Esophagus mucosa (tissue), 1 donor: ENCODE data around the gene CPED1. TPM values are rescaled to one million over a fixed set of nuclear protein-coding genes. Genes with fewer than 3 reads are reported as not detected.
"Not testable (repeated sequence)": the region's sequence is repeated elsewhere in the genome, so short reads cannot be mapped to it uniquely, and the experiment has no call there.

ENCODE experiments used
- ATAC-seq: fragments of 200-7000 bp; cut with Tn5 transposase; one replicate; pipeline ENCODE4 v1.9.1; 2020
- total RNA-seq: library from RNA; stranded (reverse); gene quantifications from one replicate; pipeline ENCODE4 v1.2.4, GENCODE V29; 2023
- donor health status: DM: yes; HTN: yes; CAD: no.

The CPED1 gene
- total RNA-seq, 1 donor from 2014 or later, result 0.76 TPM

- no peak for ATAC-seq
Measured at GRCh38 chr7:120981888-120982615, 6.5 kb upstream of the CPED1 start.

GRCh38 chr7:120983592-120983991 lies 4.9 kb upstream of the CPED1 start:
- not testable (repeated sequence) for ATAC-seq

DNA sequence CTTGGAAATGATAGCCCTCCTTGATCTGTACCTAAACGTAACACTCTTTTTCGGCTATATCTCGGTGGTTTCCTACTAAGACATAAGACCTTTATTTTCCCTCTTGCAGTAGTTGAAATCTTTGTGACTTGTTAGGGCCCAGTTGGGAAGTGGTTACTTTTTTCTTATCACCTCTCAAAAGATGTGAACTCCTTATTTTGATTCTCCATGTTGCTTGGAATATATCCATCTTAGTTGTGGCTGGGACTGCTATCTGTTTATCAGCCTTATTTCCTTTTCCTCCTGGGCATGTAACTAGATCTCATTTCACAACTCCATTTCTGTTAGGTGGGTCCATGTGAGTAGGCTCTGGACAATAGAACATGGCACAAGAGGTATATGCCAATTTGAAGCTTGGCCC lies 4.1 kb upstream of the CPED1 start:
- no peak for ATAC-seq

GRCh38 chr7:120985130-120985758 lies 3.3 kb upstream of the CPED1 start:
- no peak for ATAC-seq

DNA sequence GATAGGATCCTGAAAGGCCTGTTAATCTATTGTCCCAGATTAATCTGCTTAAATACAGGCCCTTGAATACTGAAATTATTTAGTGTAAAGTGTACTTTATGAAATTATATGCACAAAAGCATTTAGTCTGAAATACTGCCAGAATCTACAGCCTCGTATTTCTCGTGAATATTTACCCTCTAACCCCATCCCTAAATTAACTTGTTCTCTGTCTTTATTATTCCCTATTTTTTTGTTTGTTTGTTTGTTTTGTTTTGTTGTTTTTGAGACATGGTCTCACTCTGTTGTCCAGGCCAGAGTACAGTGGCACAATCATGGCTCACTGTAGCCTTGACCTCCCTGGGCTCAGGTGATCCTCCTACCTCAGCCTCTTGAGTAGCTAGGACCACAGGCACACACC lies 2.7 kb upstream of the CPED1 start:
- ATAC-seq, result no peak

GRCh38 chr7:120986650-120987049 lies 1.9 kb upstream of the CPED1 start:
- no peak for ATAC-seq

GRCh38 chr7:120987280-120987679 lies 1.2 kb upstream of the CPED1 start:
- no peak for ATAC-seq

DNA sequence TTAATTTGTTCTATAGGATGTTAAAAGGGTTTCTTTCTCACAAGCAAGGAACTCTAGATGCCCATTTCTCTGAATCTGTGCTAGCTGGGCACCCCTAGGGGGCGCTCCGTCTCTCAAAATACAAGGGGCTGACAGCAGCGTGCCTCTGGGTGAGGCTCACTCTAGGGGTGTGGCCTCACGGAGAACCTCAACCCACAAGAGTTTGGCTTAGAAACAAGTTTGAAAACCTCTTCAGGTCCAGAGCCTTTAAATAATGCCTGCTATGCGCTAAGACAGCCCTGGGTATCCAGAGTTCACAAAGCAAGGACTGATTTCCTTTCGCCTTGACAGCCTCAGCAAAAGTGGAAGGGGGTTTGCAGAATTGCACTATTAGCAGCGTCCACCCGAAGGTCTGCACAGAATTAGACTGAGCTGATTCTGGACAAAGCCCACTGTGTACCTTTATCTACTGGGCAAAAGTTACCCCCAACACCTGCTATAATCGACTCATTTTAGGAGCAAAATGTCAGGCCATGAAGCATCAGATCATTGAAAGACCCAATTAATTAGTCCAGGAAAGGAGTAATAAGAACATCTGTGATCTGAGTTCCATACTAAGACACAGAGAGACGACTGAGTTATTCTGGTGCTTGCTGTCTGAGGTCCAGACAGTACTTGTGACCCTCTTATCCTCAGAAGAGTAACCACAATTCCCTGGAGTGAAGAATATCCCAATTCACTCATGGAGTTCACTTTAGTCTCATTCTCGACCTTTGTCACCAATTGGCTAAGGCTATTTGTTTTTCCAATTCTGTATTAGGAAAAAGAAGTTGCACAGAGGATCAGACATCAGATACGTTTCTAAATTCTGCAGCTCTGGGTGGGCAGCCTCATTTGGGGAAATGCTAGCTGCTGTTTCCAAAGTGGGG lies 574 bp upstream of the CPED1 start:
- peak; percentile 97 for ATAC-seq

- ATAC-seq, result no peak
Measured at GRCh38 chr7:120989257-120990220, 1.0 kb downstream of the CPED1 start.

DNA sequence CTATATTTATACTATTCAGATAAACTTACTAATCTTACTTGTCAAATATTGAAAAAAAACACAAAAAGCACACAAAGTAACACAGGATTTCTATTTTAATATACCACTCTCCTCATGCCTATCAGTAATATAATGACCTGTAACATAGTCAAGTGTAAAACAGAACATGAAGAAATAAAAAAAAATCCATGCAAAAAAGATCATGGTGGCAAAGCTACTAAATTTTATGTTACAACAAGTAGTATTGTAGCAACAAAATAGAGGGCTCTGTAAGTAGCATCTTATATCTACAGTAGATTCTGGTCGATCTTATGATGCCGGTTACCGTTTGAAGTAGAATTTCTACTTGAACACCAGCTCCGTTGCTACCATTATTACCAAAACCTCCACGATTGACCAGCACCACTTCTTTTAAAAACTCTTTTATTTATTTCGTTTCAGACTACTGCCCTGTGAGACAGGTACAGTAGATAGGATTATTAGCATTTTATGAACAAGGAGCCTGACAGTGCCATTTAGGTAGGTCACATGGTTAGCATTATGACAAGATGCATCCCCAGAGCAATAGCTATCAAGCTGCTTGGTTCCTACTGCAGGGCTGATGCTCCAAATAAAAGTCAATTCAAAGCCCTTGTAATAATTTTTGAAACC lies 2.1 kb downstream of the CPED1 start:
- no peak for ATAC-seq

- ATAC-seq, result no peak
Measured at GRCh38 chr7:120991161-120991560, 2.6 kb downstream of the CPED1 start.

DNA sequence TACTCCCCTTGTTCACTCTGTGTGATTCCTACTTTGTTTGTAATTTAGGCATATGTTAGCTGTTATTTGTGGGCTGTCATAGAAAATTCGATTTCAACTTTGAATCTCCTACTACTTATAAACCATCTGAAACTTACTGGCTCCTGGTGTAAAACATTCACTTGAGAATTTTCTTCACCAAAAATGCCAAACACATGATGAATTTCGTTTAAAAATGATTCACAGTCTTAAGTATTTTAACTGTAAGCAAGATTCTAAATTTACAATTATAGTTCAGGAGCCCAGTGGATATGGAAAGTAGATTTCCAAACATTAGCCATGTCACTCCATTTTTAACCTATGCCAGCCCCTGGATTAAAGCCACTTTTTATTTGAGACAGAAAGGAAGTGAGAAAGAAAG lies 3.1 kb downstream of the CPED1 start:
- no peak for ATAC-seq

DNA sequence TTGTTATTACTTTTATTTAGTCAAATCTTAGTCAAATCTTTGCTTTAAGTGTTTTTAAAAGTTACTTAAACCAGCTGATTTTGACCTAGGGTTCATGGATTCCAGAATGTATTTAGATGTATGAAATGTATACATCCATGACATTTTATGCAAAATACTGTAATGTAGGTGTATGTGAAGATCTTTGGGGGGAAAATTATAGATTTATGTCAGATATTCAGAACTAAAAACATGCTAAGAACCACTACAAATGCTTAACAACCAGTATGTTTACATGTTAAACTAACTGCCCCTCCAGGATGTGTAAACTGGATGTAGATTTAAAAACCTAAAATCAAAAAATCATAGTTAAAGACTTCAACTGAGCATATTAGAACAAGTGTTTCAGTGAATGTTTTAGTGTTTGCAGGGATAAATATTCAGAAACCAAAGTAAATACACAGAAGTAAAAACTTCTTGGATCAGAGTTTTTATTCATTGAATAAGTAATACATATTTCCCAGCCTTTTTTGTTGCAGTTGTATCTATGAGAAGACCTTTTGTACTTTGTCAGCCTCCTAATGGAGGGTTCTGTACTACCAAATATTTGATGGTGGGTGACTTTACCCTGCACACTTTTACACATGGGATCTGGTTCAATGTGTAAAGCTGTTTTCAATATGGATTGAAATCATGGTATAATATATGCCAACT lies 3.9 kb downstream of the CPED1 start:
- ATAC-seq, result no peak

DNA sequence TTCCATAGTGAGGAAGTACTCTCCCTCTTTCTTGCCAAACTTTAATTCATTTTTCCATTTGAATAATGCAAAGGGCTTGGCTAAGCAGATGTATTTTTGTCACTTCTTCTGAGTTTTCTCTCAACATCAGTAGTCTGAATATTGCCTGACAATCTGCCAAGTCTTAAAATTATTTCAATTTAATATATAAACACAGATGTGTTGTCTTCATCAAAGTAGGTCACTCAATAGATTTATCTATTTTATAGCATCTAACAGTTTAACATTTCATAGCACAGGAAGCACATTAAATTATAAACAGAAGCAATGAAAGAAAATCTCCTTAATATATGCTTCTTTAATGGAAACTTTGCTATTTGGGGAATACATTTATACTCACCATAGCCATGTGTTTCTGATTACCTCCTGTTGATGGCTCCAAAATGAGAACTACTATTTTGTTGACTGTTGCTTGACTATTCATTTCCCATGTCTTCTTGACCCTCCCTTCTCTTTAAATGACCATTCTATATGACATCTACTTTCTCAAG lies 4.5 kb downstream of the CPED1 start:
- ATAC-seq, result no peak

GRCh38 chr7:120993553-120994191 lies 5.2 kb downstream of the CPED1 start:
- ATAC-seq, result no peak

DNA sequence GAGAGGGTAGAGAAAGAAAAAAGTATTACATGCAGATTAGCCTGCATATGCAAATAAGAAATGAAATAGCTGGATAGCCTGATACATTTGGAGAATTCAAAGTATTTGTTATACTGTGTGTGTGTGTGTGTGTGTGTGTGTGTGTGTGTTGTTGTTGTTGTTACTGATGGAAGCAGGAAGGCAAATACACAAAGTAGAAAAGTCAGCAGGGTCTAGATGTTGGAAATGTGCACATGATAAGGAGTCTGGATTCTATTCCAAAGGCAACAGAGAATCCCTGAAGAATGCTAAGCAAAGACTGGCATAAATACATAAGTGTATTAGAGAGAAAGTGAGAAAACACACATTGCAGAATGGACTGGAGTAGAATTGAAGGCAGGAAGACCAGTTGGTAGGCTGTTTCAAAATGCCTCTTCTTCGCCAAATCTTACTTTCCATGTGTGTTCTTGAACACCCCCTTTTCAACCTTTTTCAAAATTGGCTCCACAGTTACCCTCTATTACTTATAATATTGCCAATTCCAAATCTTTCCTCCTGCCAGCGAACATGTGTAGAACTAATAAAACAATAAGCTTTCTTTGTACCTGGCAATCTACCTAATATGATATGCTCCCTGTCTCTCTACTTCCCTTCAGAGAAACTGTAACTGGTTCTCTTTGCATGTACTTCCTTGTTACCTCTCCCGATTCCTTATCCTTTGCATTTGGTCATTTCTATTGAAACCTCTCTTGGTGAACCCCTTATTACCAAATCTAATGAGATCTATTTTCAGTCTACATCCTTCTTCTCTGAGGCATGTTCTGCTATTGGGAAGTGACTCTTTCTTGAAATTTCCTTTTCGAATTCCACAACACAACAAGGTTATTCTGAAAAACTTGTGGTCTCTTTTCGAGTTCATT lies 6.2 kb downstream of the CPED1 start:
- no peak for ATAC-seq

- no peak for ATAC-seq
Measured at GRCh38 chr7:120995654-120996053, 7.1 kb downstream of the CPED1 start.

DNA sequence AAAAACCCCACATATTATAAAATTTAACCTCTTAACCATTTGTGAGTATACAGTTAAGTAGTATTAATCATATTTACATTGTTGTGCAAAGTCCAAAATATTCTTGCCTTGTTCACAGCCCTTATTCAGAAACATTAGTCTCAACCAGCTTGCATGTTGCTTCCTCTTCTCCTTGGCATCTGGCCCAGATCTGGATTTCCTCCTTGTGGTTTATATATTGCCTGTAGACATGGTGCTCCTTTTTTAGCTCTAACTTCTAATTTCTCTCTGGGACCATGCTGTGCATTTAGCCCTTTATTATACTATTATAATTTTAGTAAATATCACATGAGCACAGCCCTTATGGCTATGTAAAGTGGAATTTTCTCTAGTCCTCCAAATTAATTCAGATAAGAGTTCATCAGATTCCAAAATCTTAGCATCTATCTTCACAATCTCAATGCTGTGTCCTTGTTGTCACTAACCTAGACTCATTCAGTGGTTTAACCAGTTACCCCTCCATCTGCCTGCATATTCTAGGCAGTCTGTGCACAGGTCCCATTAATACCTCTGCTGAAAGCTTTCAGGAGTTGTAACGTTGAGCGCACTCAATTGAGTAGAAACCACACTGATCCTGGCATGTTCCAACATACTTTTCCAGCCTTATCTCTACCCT lies 7.9 kb downstream of the CPED1 start:
- peak; percentile 56 for ATAC-seq

- ATAC-seq, result no peak
Measured at GRCh38 chr7:120996988-120997345, 8.5 kb downstream of the CPED1 start.
